HG02852 (cell line): ENCODE results near the gene SNAPIN.

Experiments
- ATAC-seq: cut with Tn5 transposase; IDR thresholded peaks from one replicate; pipeline ENCODE4 v1.9.1; 2021; ENCODE audit warnings: mild to moderate bottlenecking, moderate library complexity; ENCODE audit not compliant: unreplicated experiment

The SNAPIN gene

GRCh38 chr1:153658400-153659174, at the start of gene SNAPIN:
SNAPIN (plus strand) TSS chr1:153658703; CDS start chr1:153658744, 41 bp downstream.
- peak; percentile 91 for ATAC-seq

GRCh38 chr1:153608742-153609584, 49.5 kb upstream of the SNAPIN start:
- no peak for ATAC-seq

GRCh38 chr1:153609585-153609907, 49.0 kb upstream of the SNAPIN start:
- no peak for ATAC-seq

- ATAC-seq, result no peak
Measured at GRCh38 chr1:153610334-153610733, 48.2 kb upstream of the SNAPIN start.

GRCh38 chr1:153610811-153611301, 47.6 kb upstream of the SNAPIN start:
- ATAC-seq, result no peak

- no peak for ATAC-seq
Measured at GRCh38 chr1:153611356-153611755, 47.1 kb upstream of the SNAPIN start.

GRCh38 chr1:153612111-153612754, 46.3 kb upstream of the SNAPIN start:
- ATAC-seq, result no peak

GRCh38 chr1:153612755-153613331, 45.7 kb upstream of the SNAPIN start, which contains the start of gene S100A16:
S100A16 (minus strand) TSS chr1:153613137; CDS start chr1:153608151, 4,986 bp downstream.
- no peak for ATAC-seq

GRCh38 chr1:153613406-153613805, 45.1 kb upstream of the SNAPIN start:
- no peak for ATAC-seq

GRCh38 chr1:153614189-153614900, 44.2 kb upstream of the SNAPIN start:
- ATAC-seq, result no peak

GRCh38 chr1:153614906-153615305, 43.6 kb upstream of the SNAPIN start:
- no peak for ATAC-seq

- ATAC-seq, result no peak
Measured at GRCh38 chr1:153615406-153615805, 43.1 kb upstream of the SNAPIN start.

- ATAC-seq, result no peak
Measured at GRCh38 chr1:153616144-153616916, 42.2 kb upstream of the SNAPIN start, which contains the start of gene S100A14. S100A14 (minus strand) TSS chr1:153616325; CDS start chr1:153615858, 467 bp downstream.

GRCh38 chr1:153616917-153617311, 41.6 kb upstream of the SNAPIN start:
- ATAC-seq, result no peak

- no peak for ATAC-seq
Measured at GRCh38 chr1:153617663-153618062, 40.8 kb upstream of the SNAPIN start.

- no peak for ATAC-seq
Measured at GRCh38 chr1:153619171-153619570, 39.3 kb upstream of the SNAPIN start.

GRCh38 chr1:153623101-153623500, 35.4 kb upstream of the SNAPIN start:
- ATAC-seq, result no peak

GRCh38 chr1:153624965-153625611, 33.4 kb upstream of the SNAPIN start:
- ATAC-seq, result no peak

- no peak for ATAC-seq
Measured at GRCh38 chr1:153626477-153626903, 32.0 kb upstream of the SNAPIN start.
